Myocyte (in vitro differentiated cells): ENCODE results near the gene PPP2R2B. TPM values are rescaled to one million over a fixed set of nuclear protein-coding genes. Genes with fewer than 3 reads are reported as not detected.
"Not testable (repeated sequence)": the region's sequence is repeated elsewhere in the genome, so short reads cannot be mapped to it uniquely, and the experiment has no call there.

Source experiments
- DNase-seq: peaks from one replicate; pipeline ENCODE4 v3.0.0-alpha.2; 2012; ENCODE audit warnings: low read depth
- total RNA-seq: library from RNA; depleted of rRNA; stranded (reverse); fragments of >200 nt; gene quantifications from 2 replicates; pipeline ENCODE4 v1.2.3, GENCODE V29; 2014

Gene PPP2R2B
- total RNA-seq, 1 donor from 2014 or later, result 0.21 TPM

DNA sequence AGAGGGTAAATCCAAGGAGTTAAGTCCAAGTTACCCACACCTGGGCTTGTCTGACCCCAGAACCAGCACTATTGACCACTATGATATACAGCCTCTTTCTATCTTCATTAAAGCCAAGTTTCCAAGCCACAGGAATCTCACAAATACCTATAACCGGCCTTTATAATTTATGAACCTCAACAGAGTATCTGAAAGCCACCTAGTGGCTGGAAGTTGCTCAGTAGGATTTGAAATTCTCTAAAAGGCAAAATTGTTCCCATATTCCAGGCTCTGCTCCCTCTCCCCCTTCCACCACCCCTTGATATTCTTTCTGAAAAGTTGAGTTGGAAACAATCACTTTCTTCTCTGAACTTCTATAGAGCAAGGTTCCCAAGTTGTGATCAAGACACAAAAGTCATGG, 256.2 kb downstream of the PPP2R2B start:
- DNase-seq, result no peak

DNA sequence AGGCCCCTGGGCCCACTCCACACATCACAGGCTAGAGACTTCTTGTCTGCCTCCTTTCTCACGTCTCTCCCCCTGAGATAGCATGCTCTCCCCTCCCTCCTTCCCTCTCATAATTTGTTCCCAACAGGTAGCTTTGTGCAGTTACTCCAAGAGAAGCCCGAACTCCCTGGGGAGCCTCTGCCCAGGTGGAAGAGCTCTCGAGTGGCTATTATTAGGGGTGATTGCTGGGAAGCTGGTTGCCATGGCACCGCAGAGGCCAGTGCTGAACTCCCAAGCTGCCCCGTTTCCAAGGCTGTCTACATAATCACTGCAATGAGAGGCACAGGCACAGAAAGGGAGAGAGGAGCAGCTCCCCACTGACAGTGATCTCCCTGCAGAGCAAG, 257.9 kb downstream of the PPP2R2B start:
- no peak for DNase-seq

DNA sequence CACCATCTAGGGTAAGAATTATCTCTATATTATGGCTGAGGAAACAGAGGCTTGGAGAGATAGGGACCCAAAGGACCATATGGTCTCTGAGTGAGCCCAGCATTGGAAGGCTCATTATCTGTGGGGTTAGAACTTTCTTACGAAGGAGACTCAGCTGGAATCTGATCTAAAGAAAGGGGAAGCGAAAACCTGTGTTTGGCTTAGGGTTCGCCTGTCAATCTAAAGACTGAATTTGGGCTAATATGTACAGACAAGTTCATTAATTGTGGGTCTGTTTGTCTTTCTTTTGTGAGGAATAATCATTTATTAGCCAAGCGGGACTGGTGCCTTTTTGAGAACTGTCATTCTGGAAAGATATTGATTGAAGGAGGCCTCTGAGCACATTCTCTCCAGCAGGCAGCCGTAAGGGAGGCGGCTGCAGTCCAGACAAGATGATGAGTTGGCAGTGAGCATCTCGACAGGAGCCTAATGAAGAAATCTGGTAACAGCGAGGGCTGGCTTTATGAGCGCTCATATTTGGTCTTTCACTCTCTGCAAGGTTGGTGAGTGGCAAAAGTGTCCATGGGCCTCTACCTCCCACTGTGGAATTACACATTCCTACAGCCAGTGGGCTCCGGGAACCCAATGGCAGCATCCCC, 258.4 kb downstream of the PPP2R2B start:
- DNase-seq, result no peak

DNA sequence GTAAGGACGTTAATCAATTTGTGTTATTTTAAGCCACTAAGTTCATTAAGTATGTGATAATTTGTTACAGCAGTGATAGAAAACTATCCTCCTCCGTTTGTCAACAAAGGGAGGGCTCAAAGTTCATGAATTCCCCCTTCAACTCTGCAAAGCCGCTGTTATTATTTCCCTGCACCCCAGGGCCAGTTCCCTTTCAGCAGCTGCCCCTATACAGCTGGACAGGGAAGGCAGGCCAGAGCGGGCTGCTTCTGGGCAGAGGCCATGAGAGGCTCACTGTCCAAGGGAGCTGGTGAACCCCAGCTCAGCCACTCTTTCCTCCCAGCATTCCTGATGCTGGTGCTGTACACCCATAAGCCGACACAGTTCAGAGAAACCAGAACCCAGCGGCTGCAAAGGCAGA, 260.1 kb downstream of the PPP2R2B start:
- DNase-seq, result no peak

DNA sequence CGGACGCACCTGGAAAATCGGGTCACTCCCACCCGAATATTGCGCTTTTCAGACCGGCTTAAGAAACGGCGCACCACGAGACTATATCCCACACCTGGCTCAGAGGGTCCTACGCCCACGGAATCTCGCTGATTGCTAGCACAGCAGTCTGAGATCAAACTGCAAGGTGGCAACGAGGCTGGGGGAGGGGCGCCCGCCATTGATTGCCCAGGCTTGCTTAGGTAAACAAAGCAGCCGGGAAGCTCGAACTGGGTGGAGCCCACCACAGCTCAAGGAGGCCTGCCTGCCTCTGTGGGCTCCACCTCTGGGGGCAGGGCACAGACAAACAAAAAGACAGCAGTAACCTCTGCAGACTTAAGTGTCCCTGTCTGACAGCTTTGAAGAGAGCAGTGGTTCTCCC, 268.8 kb downstream of the PPP2R2B start:
- DNase-seq, result not testable (repeated sequence)

DNA sequence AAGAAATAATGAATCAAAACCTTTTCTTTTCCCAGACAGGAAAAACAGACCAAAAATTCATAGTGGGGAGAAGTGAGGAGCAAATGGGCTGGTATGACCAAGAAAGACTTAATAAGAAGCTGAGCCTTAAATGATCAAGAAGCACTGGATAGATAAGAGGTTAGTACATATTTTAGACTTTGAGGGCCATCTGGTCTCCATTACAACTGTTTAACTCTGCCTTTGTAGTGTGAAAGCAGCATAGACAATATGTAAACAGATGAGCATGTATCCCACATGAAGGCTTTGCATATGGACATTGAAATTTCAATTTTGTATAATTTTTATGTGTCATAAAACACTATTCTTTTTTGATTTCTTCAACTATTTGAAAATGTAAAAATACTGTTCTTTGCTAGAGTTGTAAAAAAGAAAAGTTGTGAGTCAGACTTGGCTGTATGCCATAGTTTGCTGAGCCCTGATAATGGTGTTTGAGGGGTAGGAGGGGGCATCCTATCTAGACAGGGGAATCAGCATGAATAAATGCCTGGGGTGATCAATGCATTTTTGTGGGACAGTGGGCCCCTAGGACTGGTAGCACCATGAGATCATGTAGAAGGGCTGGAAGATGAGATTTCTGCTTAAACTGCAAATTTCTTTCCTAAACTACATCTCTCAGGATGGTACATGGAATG, 270.8 kb downstream of the PPP2R2B start:
- no peak for DNase-seq

DNA sequence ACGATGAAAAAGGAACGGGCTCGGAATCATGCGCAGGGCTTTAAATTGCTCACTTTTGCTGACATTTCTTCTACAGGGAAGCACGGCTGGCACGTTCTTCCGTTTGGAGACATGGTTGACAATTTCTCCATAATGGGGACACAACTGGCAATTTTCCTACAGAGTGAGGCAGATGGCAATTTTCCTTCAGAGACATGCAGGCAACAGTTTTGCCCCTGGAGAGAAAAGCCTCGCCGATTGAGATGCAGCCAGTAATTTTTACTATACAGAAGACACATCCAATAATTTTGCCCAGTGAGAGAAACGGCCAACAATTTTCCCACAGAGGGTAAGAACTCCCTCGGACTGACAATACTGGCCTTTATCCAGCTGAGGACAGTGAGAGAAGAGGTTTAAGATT, 271.7 kb downstream of the PPP2R2B start:
- DNase-seq, result no peak

DNA sequence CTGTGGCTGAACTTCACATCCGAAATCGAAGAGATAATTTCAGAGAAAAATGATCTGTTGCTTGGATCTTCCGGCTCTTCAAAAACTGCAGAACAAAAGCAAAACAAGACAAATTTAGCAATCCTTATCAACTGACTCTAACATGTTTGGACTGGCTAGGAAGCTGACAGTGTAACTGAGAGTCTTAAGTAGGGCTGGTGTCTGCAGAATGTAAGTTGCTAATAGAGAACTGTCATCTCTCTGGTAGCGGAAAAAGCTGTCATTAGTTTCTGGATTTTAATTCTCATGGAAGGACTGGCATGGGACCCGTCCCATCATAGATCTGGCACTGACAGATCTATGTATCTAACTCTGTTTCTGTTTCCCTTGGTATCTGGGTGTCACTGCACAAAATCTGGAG, 278.2 kb downstream of the PPP2R2B start:
- DNase-seq, result no peak

DNA sequence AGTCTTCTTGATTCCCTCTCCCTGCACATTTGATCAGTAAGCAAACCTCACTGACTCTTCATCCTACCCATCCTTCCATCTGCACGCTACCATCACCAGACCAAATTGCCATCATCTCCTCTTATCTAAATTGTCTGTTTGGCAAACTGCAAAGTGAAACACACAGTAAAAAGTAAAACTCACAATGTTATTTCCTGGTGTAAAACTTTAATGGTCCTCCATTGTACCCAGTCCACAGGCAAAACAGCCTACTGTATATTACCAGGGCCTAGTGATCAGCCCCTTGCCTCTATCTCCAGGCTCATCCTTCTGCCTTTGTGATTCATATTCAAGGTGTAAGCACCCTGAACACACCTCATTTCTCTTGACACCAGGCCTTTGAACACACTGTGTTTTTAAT, 279.3 kb downstream of the PPP2R2B start:
- DNase-seq, result no peak

DNA sequence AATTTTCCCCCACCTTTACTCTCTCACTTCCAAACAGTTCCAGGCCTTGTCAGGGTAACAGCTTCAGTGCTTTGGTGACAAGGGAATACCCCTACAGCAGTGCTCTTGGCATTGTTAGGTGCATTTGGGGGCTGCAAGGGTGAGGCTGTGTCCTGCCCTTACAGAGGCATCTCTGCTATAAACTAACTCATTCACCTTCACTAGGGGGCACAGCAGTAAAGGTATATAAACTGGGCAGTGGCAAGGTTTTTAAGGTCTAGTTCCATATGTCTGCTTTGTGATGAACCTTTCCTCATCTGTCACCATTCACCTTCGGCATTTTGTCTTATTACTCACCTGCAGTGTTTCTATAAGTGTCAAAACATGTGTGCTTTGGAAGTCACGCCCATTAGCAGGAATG, 283.5 kb downstream of the PPP2R2B start:
- DNase-seq, result peak; percentile 2

DNA sequence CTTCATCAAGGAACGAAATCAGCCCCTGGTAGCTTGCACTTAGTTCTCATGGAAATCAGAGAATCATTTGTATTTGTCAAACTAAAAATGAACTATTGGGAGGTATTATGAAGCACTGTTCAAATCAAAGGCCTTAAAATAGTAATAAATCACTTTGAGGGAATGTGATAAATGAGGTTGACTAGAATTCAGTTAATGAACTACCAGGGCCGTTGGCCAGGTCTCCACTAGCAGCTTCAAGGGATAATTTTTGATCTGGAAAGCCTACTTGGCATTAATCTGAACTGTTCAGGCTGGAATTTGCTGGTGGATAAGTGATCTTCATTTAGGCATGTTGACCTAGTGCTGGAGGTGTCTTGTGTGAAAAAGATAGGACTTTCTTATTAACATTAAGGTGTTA, 286.2 kb downstream of the PPP2R2B start:
- DNase-seq, result no peak

DNA sequence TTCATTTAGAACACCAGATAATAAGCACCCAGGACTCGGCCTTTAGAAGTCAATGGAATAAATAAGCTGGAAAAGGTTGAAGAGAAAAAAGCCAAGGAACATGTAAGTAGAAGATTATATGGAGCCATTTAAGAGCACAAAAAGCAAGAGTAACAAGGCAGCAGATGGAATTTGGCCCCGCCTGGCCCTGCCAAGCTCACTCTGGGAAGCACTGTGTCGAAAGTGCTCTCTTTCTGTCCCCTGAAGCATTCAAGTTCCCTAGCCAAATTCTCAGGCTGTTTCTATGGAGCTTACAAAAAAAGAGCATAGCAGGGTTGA, 289.6 kb downstream of the PPP2R2B start:
- no peak for DNase-seq

DNA sequence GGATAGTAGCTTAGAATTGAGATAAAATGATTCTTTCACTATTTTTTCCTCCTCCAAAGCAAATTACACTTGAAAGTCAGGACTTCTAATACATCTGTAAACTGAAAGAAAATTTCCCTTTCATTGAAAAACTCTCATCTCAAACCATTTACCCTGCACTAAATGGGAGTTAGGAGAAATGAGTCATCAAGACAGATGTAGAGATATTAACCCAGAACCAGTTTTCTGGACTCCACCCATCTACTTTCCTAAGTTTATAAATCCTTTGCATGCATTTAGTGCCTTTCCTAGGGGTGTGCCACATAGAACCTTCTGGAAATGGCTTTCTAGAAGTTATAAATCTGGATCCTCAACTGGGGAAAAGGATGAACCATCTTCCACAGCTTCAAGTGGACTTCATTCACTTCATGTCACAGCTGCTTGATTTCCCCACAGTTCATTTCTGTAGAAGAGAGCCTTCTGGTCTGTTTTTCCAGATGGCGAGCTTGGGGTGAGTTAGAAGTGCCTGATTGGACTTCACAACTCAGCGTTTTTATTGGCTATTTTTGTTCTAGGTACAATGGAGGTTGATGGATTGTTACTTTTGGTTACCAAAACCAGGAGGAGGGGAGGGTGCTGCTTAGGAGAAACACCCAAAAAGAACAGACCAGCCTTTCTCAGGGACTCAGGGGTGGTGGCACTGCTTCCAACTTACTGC, 290.1 kb downstream of the PPP2R2B start:
- peak; percentile 3 for DNase-seq

DNA sequence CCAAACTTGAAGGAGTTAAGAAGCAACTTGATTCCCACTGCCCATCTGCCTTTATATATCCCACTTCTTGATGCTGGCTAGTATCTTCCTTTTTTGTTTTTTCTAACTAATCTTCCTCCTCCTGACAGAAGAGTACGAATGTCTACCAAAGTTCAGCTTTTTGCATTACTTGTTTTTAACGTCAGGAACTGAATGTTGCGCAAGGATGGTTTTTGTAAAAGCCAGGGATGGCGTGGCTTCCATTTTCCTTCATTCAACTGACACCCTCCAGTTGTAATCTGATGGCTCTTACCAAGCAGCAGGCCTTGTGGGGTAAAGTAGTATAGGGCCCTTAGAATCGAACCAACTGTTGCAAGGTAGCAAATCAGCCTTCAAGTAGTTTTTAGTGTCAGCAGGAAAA, 291.8 kb downstream of the PPP2R2B start:
- DNase-seq, result no peak

DNA sequence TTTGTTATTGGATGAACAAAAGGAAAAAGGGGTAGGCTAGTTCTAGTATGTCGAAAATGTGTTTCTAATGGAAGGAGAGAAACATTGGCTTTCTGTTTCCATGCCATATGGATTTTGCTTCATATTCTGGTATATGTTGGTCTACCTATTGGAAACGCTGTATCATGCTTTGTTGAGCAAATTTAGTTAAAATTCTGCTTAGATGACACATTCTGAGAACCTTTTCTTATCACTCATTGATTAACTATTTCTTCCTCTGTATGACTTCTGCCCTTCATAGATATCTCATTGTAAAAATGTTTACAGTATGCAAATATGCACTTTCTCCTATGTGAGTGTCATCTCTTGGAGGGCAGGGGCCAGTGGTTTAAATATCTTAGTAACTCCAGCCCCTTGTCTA, 293.8 kb downstream of the PPP2R2B start:
- no peak for DNase-seq

DNA sequence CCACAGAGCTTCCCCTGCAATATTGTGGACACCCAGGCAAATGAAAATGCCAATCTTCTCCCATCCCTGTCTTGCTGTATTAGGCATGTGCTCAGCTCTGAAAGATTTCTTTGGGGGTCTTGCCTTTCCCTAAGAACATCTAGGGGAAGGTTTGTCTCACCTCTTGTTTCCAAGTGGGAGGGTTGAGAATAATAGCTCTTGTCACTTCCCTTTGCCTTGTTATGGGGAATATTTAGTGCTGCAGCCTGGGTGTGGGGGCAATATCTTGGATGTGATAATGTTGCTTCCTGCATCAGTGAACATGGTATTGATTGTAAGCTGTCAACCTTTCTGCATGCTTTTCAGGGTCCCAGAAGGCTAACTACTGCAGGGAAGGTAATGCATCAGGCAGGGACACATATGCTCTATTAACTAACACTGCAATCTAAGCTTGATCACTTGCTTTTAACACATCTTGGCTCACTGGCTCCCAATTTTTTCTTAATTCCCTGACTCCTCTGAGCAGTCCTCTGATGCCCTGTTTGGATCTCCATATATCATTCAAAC, 296.4 kb downstream of the PPP2R2B start:
- DNase-seq, result no peak

DNA sequence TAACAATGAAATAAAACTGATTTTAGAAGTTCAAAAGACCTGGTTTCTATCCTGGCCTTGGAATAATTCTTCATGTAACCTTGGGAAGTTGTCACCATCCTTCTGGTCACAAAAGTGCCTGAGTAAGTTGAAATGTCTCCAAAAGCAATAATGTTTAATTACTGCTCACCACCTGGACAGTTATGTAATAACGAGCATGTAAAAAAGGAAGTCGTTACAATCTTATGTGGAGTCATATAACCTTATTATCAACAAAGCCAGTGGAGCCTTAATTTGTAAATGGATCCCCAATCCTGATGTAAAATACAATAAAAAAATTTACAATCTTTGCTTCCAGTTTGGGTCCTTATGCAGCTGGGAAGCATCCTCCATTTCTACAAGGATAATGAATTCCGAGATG, 298.3 kb downstream of the PPP2R2B start:
- DNase-seq, result no peak

DNA sequence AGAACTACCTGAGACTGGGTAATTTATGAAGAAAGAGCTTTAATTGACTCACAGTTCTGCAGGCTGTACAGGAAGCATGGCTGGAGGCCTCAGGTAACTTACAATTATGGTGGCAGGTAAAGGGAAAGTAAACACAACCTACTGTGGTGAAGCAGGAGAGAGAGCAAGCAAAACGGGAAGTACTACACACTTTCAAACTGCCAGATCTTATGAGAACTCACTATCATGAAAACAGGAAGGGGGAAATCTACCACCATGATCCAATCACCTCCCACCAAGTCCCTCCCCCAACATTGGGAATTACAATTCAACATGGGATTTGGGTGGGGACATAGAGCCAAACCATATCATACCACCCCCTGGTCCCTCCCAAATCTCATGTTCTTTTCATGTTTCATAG, 303.8 kb downstream of the PPP2R2B start:
- DNase-seq, result no peak

DNA sequence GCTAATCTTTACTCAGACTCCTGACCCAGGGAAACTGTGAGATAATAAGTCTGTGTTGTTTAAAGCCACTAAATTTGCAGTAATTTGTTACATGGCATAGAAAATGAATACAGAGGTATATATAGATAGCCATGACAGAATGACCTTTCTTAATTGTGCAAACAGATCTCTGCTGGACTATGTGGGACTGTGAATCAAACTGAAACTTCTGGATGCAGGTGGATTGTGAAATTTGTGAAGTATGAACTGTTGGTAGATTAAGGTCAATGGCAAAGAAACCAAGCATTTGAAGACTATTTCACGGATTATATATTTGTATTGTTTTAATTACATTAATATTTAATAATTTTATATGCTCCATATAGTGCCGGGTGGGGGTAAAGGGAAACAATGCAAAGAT, 310.4 kb downstream of the PPP2R2B start:
- no peak for DNase-seq

DNA sequence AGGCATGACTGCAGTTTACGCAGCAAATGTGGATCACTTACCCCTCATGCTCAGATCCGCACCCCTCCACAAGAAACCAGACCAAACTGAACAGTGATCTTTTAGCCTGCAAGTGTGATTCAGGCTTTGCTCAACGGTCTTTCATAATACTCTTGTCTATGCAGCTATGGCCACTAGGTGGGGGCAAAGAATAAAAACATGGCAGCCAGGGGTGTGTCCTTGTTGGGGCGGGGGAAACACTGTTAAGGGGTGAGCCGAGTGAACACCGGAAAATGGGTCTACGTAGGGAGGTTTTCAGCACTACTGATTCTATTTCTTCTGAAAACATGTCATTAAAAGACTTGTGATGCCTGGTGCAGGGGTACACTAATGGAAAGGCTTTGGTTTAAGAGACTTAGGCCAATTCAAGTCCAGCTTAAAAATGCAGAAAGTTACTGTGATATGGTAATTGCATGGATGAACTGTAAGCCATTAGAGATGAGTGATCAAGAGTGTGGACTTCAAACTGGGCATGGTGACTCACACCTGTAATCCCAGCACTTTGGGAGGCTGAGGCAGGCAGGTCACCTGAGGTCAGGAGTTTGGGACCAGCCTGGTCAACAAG, 312.7 kb downstream of the PPP2R2B start:
- peak; percentile 74 for DNase-seq

DNA sequence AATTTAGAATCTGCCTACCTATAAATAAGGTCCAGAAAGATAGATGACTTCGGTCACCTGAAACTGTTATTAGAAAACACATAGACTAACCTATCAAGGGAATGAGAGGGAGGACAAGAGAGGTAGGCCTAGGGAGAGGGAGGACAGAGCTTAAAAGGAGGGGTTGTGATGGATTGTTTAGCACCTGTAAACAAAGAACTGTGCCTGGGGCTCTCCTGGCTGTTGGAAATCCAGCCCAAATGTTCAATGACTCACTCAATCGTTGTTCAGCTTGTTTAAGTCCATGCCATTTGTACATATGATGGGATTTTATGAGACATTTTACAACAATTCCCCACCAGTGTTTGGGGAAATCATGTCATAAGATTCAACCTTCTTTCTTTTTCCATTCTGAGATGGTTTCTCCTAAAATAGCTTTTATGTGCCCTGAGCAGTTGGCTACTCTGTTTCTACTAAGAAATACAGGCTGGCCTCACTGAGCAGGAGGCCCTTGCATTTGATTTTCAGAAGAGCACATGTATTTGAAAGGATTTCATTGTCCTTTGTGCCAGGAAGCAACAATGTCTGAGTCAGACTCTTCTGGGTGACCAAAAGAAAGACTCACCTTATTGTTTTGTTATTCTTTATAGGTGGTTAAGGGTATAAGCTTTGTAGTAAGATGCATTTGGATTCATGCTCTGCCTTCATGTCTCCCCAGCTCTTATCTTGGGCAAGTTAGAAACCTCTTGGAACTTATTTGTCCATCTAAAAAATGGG, 314.4 kb downstream of the PPP2R2B start:
- no peak for DNase-seq

DNA sequence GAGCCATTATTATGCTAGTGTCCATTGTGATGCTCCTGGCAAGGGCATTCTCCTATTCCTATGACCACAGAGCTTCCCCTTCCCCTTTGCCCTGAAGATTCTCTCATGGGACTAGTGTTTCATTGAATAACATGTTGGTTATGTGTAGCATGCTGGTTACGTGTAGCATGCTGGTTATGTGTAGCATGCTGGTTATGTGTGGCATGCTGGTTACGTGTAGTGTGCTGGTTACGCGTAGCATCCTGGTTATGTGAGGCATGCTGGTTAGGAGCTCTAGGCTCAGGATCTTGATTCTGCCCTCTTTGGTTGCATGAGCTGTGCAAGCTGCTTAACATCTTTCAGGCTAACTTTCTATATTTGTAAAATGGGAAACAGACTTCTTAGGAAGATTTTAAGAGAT, 316.1 kb downstream of the PPP2R2B start:
- no peak for DNase-seq
